SK-N-MC (cell line): ENCODE results near the gene KIF18A.
"Not testable (repeated sequence)": the region's sequence is repeated elsewhere in the genome, so short reads cannot be mapped to it uniquely, and the experiment has no call there.

Experiments
- EZH2 ChIP-seq: fragments of 200-600 bp; sonication (generic); IDR thresholded peaks from one replicate; pipeline ENCODE4 v1.6.1; 2017; ENCODE audit warnings: antibody characterized with exemption
- POLR2AphosphoS5 ChIP-seq: IDR thresholded peaks from 2 replicates; pipeline ENCODE4 v1.6.1; 2012; ENCODE audit warnings: mild to moderate bottlenecking, low read depth, low read length, borderline replicate concordance

DNA sequence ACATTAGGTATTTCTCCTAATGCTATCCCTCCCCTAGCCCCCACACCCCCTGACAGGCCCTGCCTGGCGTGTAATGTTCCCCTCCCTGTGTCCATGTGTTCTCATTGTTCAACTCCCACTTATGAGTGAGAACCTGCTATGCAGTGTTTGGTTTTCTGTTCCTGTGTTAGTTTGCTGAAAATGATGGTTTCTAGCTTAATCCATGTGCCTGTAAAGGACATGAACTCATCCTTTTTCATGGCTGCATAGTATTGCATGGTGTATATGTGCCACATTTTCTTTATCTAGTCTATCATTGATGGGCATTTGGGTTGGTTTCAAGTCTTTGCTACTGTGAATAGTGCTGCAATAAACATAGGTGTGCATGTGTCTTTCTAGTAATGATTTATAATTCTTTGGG is 20.8 kb downstream of the KIF18A start:
- TF ChIP-seq POLR2AphosphoS5, EZH2: not testable (repeated sequence)
